HEK293T (cell line): Measurements from ENCODE around the gene ARHGEF10L.

ENCODE experiments used
- BHLHE40 ChIP-seq: fragments of 450-650 bp; IDR thresholded peaks from 2 replicates; pipeline ENCODE4 v1.6.1; 2016; ENCODE audit warnings: mild to moderate bottlenecking, moderate library complexity, borderline replicate concordance
- L3MBTL2 ChIP-seq: fragments of 450-650 bp; conservative IDR thresholded peaks from 2 replicates; pipeline ENCODE4 v1.6.1; 2016; ENCODE audit warnings: mild to moderate bottlenecking
- SP1 ChIP-seq: fragments of 450-650 bp; IDR thresholded peaks from 2 replicates; pipeline ENCODE4 v1.6.1; 2017

DNA sequence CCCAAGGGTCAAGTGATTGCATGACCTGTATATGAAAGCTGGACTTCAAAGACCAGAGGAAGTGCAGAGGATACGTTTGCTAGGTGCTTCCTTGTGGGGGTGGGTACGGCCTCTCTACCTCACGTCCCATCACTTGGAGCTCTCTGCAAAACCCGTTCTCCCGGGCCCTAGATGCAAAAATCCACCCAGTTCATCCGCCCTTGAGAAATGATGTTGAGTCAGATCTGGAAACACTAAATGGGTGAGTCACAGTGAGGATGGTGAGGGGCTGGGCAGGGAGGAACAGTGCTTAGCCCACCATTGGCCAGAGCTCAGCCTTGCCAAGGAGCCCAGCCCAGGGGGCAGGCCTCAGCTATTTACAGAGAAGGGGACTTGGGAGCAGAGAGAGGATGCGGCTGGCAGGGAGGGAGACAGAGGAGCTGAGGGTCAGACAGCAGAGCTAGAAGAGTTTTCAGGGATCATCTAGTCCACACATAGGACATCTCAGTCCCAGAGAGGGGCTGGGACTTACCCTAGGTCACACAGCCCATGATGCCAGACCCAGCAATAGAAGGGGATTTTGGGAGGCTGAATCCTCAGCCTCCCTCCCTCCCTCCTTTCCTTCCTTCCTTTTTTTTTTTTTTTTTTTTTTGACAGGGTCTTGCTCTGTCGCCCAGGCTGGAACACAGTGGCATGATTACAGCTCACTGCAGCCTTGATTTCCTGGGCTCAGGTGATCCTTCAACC is 14.6 kb downstream of the ARHGEF10L start:
- TF ChIP-seq SP1 = no peak
- TF ChIP-seq BHLHE40 = no peak
- no peak for TF ChIP-seq L3MBTL2
